Ovary (tissue), 3 donors: Measurements from ENCODE around the gene PTPRG.

Experiments
- POLR2A ChIP-seq: fragments of 450-650 bp; IDR thresholded peaks from one replicate; pipeline ENCODE4 v1.6.1; 2017; ENCODE audit warnings: antibody characterized with exemption, mild to moderate bottlenecking, moderate library complexity
- TF ChIP-seq, protein P1 (sequence below), 3 donors: fragments of 450-650 bp in 2 of 3; fragments of 200-600 bp in 1 of 3; IDR thresholded peaks; one replicate each; pipeline versions ENCODE4 v1.5.1 to v1.8.0; 2016 to 2022; ENCODE audit warnings: antibody characterized with exemption in 3 of 3, mild to moderate bottlenecking in 1 of 3
- donor health status: DM: no; HTN: no; CAD: no.

- TF ChIP-seq, protein P1, sequence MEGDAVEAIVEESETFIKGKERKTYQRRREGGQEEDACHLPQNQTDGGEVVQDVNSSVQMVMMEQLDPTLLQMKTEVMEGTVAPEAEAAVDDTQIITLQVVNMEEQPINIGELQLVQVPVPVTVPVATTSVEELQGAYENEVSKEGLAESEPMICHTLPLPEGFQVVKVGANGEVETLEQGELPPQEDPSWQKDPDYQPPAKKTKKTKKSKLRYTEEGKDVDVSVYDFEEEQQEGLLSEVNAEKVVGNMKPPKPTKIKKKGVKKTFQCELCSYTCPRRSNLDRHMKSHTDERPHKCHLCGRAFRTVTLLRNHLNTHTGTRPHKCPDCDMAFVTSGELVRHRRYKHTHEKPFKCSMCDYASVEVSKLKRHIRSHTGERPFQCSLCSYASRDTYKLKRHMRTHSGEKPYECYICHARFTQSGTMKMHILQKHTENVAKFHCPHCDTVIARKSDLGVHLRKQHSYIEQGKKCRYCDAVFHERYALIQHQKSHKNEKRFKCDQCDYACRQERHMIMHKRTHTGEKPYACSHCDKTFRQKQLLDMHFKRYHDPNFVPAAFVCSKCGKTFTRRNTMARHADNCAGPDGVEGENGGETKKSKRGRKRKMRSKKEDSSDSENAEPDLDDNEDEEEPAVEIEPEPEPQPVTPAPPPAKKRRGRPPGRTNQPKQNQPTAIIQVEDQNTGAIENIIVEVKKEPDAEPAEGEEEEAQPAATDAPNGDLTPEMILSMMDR (IDR thresholded peaks at IDR 0.05): no peak
- no peak for TF ChIP-seq POLR2A
These were observed 761.9 kb downstream of the PTPRG start for GRCh38 chr3:62323241-62323640.
